Measurements from ENCODE around the gene PLXNC1. TPM values are rescaled to one million over a fixed set of nuclear protein-coding genes. Genes with fewer than 3 reads are reported as not detected.
A peak's percentile ranks its signal among the peaks of the same experiment; 100 is the strongest.

The PLXNC1 gene
- total RNA-seq, 1 experiment from 2014 or later = 1.3 TPM

GRCh38 chr12:94277426-94278000 is 129.1 kb downstream of the PLXNC1 start:
- CTCF ChIA-PET = no interaction called here
- BruUV-seq (replicated peaks) = no TSS peak
- H3K36me3 Mint-ChIP-seq (ENCODE audit: insufficient read depth, unreplicated experiment) = no peaks in the 10 kb centered on the region

GRCh38 chr12:94280063-94280462 is 131.7 kb downstream of the PLXNC1 start:
- CTCF ChIA-PET = no interaction called here
- no peak for TF ChIP-seq CTCF (IDR thresholded peaks at IDR 0.05; ENCODE audit: unreplicated experiment)
- H3K4me3 Mint-ChIP-seq (ENCODE audit: low read depth, unreplicated experiment) = no peak overlapping the region
- intact Hi-C loops (cut with micrococcal nuclease; ENCODE audit: unreplicated experiment) = no loop called here
- no TSS peak for BruUV-seq (replicated peaks)
- H3K27ac Mint-ChIP-seq (ENCODE audit: unreplicated experiment) = no peak overlapping the region
- H3K36me3 Mint-ChIP-seq (ENCODE audit: insufficient read depth, unreplicated experiment) = no peaks in the 10 kb centered on the region
- DNase-seq = no peak
- peaks cover 15% of the 10 kb centered on the region for H3K4me1 Mint-ChIP-seq (ENCODE audit: low read depth, unreplicated experiment)
- H3K9me3 Mint-ChIP-seq (ENCODE audit: low read depth, unreplicated experiment) = no peaks in the 10 kb centered on the region
- no peaks in the 10 kb centered on the region for H3K27me3 Mint-ChIP-seq (ENCODE audit: unreplicated experiment)

More at GRCh38 chr12:94277426-94278000, 129.1 kb downstream of the PLXNC1 start:
- Mint-ChIP-seq H3K27me3 (ENCODE audit: unreplicated experiment) (no peaks in the 10 kb centered on the region), H3K4me1 (ENCODE audit: low read depth, unreplicated experiment) (peaks cover 7% of the 10 kb centered on the region), H3K9me3 (ENCODE audit: low read depth, unreplicated experiment) (no peaks in the 10 kb centered on the region), H3K27ac (ENCODE audit: unreplicated experiment) (no peak overlapping the region), H3K4me3 (ENCODE audit: low read depth, unreplicated experiment) (no peak overlapping the region)
- DNase-seq = no peak
- TF ChIP-seq CTCF (IDR thresholded peaks at IDR 0.05; ENCODE audit: unreplicated experiment) = no peak
- intact Hi-C loops (cut with micrococcal nuclease; ENCODE audit: unreplicated experiment) = no loop called here

- CTCF ChIA-PET = no interaction called here
- no TSS peak for BruUV-seq (replicated peaks)
Measured at GRCh38 chr12:94282675-94283074, 134.3 kb downstream of the PLXNC1 start.

GRCh38 chr12:94284046-94284445 is 135.7 kb downstream of the PLXNC1 start:
- Mint-ChIP-seq H3K27ac (ENCODE audit: unreplicated experiment) (no peak overlapping the region), H3K4me1 (ENCODE audit: low read depth, unreplicated experiment) (peaks cover 15% of the 10 kb centered on the region), H3K9me3 (ENCODE audit: low read depth, unreplicated experiment) (no peaks in the 10 kb centered on the region), H3K27me3 (ENCODE audit: unreplicated experiment) (no peaks in the 10 kb centered on the region), H3K36me3 (ENCODE audit: insufficient read depth, unreplicated experiment) (no peaks in the 10 kb centered on the region), H3K4me3 (ENCODE audit: low read depth, unreplicated experiment) (no peak overlapping the region)
- no peak for TF ChIP-seq CTCF (IDR thresholded peaks at IDR 0.05; ENCODE audit: unreplicated experiment)
- no TSS peak for BruUV-seq (replicated peaks)
- CTCF ChIA-PET = no interaction called here
- intact Hi-C loops (cut with micrococcal nuclease; ENCODE audit: unreplicated experiment) = no loop called here
- no peak for DNase-seq

More at GRCh38 chr12:94282675-94283074, 134.3 kb downstream of the PLXNC1 start:
- no peak for DNase-seq
- intact Hi-C loops (cut with micrococcal nuclease; ENCODE audit: unreplicated experiment) = no loop called here
- Mint-ChIP-seq H3K4me3 (ENCODE audit: low read depth, unreplicated experiment) (peak overlapping the region; percentile 8), H3K36me3 (ENCODE audit: insufficient read depth, unreplicated experiment) (no peaks in the 10 kb centered on the region), H3K27ac (ENCODE audit: unreplicated experiment) (peak overlapping the region; percentile 40), H3K27me3 (ENCODE audit: unreplicated experiment) (no peaks in the 10 kb centered on the region), H3K9me3 (ENCODE audit: low read depth, unreplicated experiment) (no peaks in the 10 kb centered on the region), H3K4me1 (ENCODE audit: low read depth, unreplicated experiment) (peaks cover 15% of the 10 kb centered on the region)
- no peak for TF ChIP-seq CTCF (IDR thresholded peaks at IDR 0.05; ENCODE audit: unreplicated experiment)

Measured in Calu3 (cell line).